Adipocyte (in vitro differentiated cells): Measurements from ENCODE around the gene KIAA1671.
A peak's percentile ranks its signal among the peaks of the same experiment; 100 is the strongest.

Source experiments
- DNase-seq: peaks from one replicate; pipeline ENCODE4 v3.0.0-alpha.2; 2015; ENCODE audit warnings: low read depth
- H3K27me3 ChIP-seq: replicated peaks from 2 replicates; pipeline ENCODE4 v1.7.0; 2013; ENCODE audit warnings: mild to moderate bottlenecking, low read length, moderate library complexity; ENCODE audit not compliant: control insufficient read depth, insufficient read depth
- H3K36me3 ChIP-seq: 2 replicates; pipeline ENCODE4 v1.7.0; 2013; ENCODE audit warnings: low read length, mild to moderate bottlenecking, moderate library complexity; ENCODE audit not compliant: control insufficient read depth, insufficient read depth, severe bottlenecking
- H3K4me1 ChIP-seq: 2 replicates; pipeline ENCODE4 v1.7.0; 2013; ENCODE audit warnings: mild to moderate bottlenecking, low read length, moderate library complexity; ENCODE audit not compliant: control insufficient read depth, insufficient read depth
- H3K4me3 ChIP-seq: 2 replicates; pipeline ENCODE4 v1.7.0; 2013; ENCODE audit warnings: mild to moderate bottlenecking, low read length, moderate library complexity
- H3K9ac ChIP-seq: 2 replicates; pipeline ENCODE4 v1.7.0; 2013; ENCODE audit warnings: mild to moderate bottlenecking, low read length, moderate library complexity
- H3K9me3 ChIP-seq: 2 replicates; pipeline ENCODE4 v1.7.0; 2013; ENCODE audit warnings: mild to moderate bottlenecking, low read length, moderate library complexity; ENCODE audit not compliant: control insufficient read depth

KIAA1671 gene

DNA sequence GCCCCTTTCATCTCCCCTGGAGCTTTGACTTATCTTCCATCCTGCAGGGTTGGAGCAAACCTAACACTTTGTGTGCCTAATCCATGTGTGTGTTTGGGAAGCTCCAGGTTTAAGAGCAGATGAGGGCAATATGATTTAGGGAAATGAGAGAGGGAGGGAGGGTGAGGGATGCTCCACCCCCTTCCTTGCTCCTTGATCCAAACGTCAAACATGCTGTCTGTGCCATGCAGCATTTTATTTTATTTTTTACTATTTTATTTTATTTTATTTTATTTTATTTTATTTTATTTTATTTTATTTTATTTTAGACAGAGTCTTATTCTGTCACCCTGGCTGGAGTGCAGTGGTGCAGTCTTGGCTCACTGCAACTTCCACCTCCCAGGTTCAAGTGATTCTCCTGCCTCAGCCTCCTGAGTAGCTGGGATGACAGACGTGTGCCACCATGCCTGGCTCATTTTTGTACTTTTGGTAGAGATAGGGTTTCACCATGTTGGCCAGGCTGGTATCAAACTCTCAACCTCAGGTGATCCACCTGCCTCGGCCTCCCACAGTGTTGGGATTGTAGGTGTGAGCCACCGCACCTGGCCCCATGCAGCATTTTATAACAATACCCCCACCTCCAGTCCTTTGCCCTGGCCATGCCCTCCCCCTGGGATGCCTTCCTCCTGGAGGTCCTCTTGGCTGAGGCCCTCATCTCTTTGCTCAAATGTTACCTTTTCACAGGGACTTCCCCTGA is 194.6 kb downstream of the KIAA1671 start:
- no peak overlapping the region for H3K4me3 ChIP-seq
- no peak overlapping the region for H3K9ac ChIP-seq
- DNase-seq, result no peak
- H3K36me3 ChIP-seq, result no peaks in the 10 kb centered on the region
- no peaks in the 10 kb centered on the region for H3K9me3 ChIP-seq
- H3K4me1 ChIP-seq, result no peaks in the 10 kb centered on the region
- peaks cover 10% of the 10 kb centered on the region for H3K27me3 ChIP-seq

DNA sequence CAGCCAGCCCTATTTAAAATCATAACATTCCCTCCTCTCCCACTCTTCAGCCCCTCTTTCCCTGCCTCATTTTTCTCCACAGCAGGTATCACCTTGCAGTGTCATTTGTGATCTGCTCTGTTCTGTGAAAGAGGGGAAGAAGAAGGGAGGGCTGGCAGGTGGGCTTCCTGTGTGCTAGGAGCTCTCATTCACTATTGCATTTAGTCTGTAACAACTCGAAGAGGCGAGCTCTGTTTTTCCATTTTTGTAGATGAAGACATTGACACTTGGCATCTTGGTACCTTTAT is 195.1 kb downstream of the KIAA1671 start:
- H3K4me1 ChIP-seq, result no peaks in the 10 kb centered on the region
- H3K36me3 ChIP-seq, result no peaks in the 10 kb centered on the region
- H3K9ac ChIP-seq, result no peak overlapping the region
- H3K4me3 ChIP-seq, result no peak overlapping the region
- no peak for DNase-seq
- peaks cover 10% of the 10 kb centered on the region for H3K27me3 ChIP-seq
- no peaks in the 10 kb centered on the region for H3K9me3 ChIP-seq

- H3K27me3 ChIP-seq, result peaks cover 10% of the 10 kb centered on the region
- H3K4me3 ChIP-seq, result no peak overlapping the region
- no peaks in the 10 kb centered on the region for H3K4me1 ChIP-seq
- H3K9me3 ChIP-seq, result no peaks in the 10 kb centered on the region
- no peak overlapping the region for H3K9ac ChIP-seq
- no peak for DNase-seq
- no peaks in the 10 kb centered on the region for H3K36me3 ChIP-seq
Observed at GRCh38 chr22:25148149-25148691, 195.7 kb downstream of the KIAA1671 start.

DNA sequence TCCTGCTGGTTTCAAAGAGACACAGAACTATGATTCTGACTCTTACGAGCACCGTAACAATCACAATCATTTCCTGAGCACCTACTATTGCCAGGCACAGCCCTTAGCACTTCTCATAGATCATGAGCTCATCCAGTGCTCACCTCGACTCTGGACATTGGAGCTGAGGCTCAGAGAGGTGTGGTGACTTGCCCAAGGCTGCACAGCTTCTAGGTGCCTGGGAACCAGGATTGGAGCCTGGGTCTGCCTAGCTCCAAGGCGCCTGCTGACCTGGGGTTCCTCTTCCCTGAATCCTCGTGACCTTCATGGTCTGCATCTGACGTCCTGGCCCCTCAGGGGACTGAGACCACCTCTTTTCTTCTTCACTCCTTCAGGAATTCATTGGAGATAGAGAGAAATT is 196.5 kb downstream of the KIAA1671 start:
- no peak overlapping the region for H3K4me3 ChIP-seq
- no peak overlapping the region for H3K9ac ChIP-seq
- H3K27me3 ChIP-seq, result peaks cover 10% of the 10 kb centered on the region
- no peak for DNase-seq
- H3K4me1 ChIP-seq, result peaks cover 4% of the 10 kb centered on the region
- no peaks in the 10 kb centered on the region for H3K36me3 ChIP-seq
- H3K9me3 ChIP-seq, result no peaks in the 10 kb centered on the region

GRCh38 chr22:25153961-25154666 is 201.6 kb downstream of the KIAA1671 start:
- Histone ChIP-seq H3K27me3 (peaks cover 3% of the 10 kb centered on the region), H3K4me3 (no peak overlapping the region), H3K9me3 (no peaks in the 10 kb centered on the region), H3K9ac (no peak overlapping the region), H3K4me1 (peaks cover 13% of the 10 kb centered on the region), H3K36me3 (no peaks in the 10 kb centered on the region)
- DNase-seq, result peak; percentile 82

GRCh38 chr22:25154667-25154999 is 202.1 kb downstream of the KIAA1671 start:
- H3K4me3 ChIP-seq, result no peak overlapping the region
- peak overlapping the region; percentile 5 for H3K9ac ChIP-seq
- no peaks in the 10 kb centered on the region for H3K9me3 ChIP-seq
- H3K4me1 ChIP-seq, result peaks cover 13% of the 10 kb centered on the region
- peaks cover 3% of the 10 kb centered on the region for H3K27me3 ChIP-seq
- no peak for DNase-seq
- H3K36me3 ChIP-seq, result no peaks in the 10 kb centered on the region

DNA sequence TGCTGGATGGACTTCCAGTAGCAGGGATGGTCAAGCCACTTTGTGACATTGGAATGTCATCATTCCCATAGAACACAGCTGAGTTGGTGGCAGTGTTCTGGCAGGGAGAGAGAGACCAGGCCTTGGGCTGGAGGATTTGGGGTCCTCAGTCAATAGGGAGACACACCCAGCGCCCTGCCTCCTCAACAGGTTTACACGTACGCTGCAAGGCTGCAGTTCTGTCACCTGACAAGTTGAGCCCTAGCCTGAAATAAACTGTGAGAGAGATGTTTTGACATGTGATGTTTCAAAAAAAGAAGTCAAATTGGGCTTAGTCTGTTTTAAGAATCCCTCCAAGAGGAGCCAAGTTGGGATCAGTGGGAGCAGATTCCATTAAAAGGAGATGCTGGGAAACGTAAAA is 204.2 kb downstream of the KIAA1671 start:
- Histone ChIP-seq H3K4me3 (no peak overlapping the region), H3K9ac (no peak overlapping the region), H3K9me3 (no peaks in the 10 kb centered on the region), H3K27me3 (no peaks in the 10 kb centered on the region), H3K36me3 (no peaks in the 10 kb centered on the region), H3K4me1 (peaks cover 13% of the 10 kb centered on the region)
- DNase-seq, result no peak

DNA sequence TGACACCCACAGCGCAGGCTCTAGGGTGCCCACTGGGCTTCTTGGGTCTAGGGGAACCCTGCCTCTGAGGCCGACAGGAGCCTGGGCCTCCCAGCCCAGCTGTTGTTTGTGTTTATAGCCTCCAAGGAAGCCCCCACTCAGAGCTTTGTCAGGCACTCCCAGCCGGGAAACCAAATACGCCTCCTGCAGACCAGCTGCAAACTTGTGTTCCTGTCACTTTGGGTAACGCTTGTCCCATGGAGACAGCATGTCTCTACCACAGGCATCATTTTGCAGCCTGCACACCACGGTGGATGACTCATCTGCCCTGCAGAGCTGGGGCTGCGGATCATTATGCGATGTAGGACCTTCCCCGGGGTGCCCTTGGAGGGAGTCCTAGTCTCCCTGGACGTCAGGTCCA is 206.5 kb downstream of the KIAA1671 start:
- no peak overlapping the region for H3K9ac ChIP-seq
- no peak overlapping the region for H3K4me3 ChIP-seq
- no peaks in the 10 kb centered on the region for H3K36me3 ChIP-seq
- peaks cover 12% of the 10 kb centered on the region for H3K4me1 ChIP-seq
- H3K27me3 ChIP-seq, result no peaks in the 10 kb centered on the region
- DNase-seq, result peak; percentile 14
- H3K9me3 ChIP-seq, result no peaks in the 10 kb centered on the region

- no peaks in the 10 kb centered on the region for H3K9me3 ChIP-seq
- H3K27me3 ChIP-seq, result no peaks in the 10 kb centered on the region
- DNase-seq, result no peak
- H3K4me1 ChIP-seq, result peaks cover 6% of the 10 kb centered on the region
- no peaks in the 10 kb centered on the region for H3K36me3 ChIP-seq
- H3K9ac ChIP-seq, result no peak overlapping the region
- H3K4me3 ChIP-seq, result no peak overlapping the region
Observed at GRCh38 chr22:25160120-25160996, 207.8 kb downstream of the KIAA1671 start.

- no peak overlapping the region for H3K4me3 ChIP-seq
- no peak for DNase-seq
- H3K9me3 ChIP-seq, result no peaks in the 10 kb centered on the region
- H3K4me1 ChIP-seq, result peaks cover 6% of the 10 kb centered on the region
- no peak overlapping the region for H3K9ac ChIP-seq
- no peaks in the 10 kb centered on the region for H3K36me3 ChIP-seq
- no peaks in the 10 kb centered on the region for H3K27me3 ChIP-seq
Observed at GRCh38 chr22:25161017-25161915, 208.8 kb downstream of the KIAA1671 start.
